ENCODE measurements around the gene GRB10. TPM values are rescaled to one million over a fixed set of nuclear protein-coding genes. Genes with fewer than 3 reads are reported as not detected.
A peak's percentile ranks its signal among the peaks of the same experiment; 100 is the strongest.

Gene GRB10
- polyA plus RNA-seq, 1 donor = 19.9 TPM

GRCh38 chr7:50684011-50684712, 98.5 kb downstream of the GRB10 start:
- Histone ChIP-seq H3K36me3 (ENCODE audit: control insufficient read depth, insufficient read depth, low read length) (no peaks in the 10 kb centered on the region), H3K4me3 (ENCODE audit: low read length) (no peak overlapping the region), H3K27ac (ENCODE audit: low read length) (peak overlapping the region; percentile 2), H3K4me1 (ENCODE audit: control insufficient read depth, insufficient read depth, low read length) (peaks cover 11% of the 10 kb centered on the region), H3K27me3 (ENCODE audit: control insufficient read depth, insufficient read depth, low read length) (no peaks in the 10 kb centered on the region), H3K9me3 (ENCODE audit: control insufficient read depth, low read depth, low read length) (no peaks in the 10 kb centered on the region)
- WGBS (ENCODE audit: insufficient coverage, low lambda C conversion rate) = 80% methylated on average over 1 of the region's 5 CpGs
- DNase-seq = peak; percentile 28 to 77

DNA sequence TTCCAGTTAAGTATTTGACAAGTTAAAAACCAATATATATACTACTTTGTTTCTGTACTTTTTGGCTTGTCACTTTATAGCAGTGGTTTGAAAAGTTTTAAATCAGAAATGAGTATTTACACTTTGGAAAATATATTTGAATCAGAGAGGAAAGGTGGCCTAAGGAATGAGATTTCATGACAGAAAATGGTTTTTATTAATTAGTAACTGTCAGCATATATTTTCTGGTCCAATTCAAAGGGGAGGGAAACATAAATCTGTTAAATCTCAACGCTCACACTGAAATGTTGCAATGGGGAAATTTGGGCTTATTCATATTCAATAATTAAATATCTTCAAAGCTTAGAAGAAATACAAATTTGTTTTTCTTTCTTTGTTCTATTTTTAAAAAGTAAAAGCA, 100.1 kb downstream of the GRB10 start:
- peaks cover 14% of the 10 kb centered on the region for H3K4me1 ChIP-seq (ENCODE audit: control insufficient read depth, insufficient read depth, low read length)
- H3K9me3 ChIP-seq (ENCODE audit: control insufficient read depth, low read depth, low read length) = no peaks in the 10 kb centered on the region
- no peak overlapping the region for H3K27ac ChIP-seq (ENCODE audit: low read length)
- no peak for DNase-seq
- H3K4me3 ChIP-seq (ENCODE audit: low read length) = no peak overlapping the region
- H3K36me3 ChIP-seq (ENCODE audit: control insufficient read depth, insufficient read depth, low read length) = no peaks in the 10 kb centered on the region
- H3K27me3 ChIP-seq (ENCODE audit: control insufficient read depth, insufficient read depth, low read length) = no peaks in the 10 kb centered on the region
- 100% methylated on average over 1 of the region's 1 CpG for WGBS (ENCODE audit: insufficient coverage, low lambda C conversion rate)

DNA sequence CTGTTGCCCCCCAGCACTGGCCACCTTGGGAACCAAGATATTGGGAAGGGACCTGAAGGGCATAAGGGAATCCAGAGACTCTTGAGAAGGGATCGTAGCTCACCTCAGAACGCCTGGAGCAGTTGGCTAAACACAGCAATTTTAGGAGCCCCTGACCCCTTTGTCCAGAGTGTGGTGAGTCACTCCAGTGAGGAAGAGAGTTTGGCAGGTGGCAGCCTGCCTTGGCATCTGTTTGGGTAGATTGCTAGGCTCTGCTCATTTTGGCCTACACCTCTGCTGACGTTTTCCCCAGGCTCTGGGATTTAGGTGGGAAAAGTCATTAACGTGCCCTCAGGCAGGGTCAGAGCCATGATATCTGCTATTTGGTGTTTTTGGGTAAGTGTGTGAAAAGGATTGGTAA, 100.6 kb downstream of the GRB10 start:
- H3K4me1 ChIP-seq (ENCODE audit: control insufficient read depth, insufficient read depth, low read length) = peaks cover 14% of the 10 kb centered on the region
- no peaks in the 10 kb centered on the region for H3K27me3 ChIP-seq (ENCODE audit: control insufficient read depth, insufficient read depth, low read length)
- no CpG with 5 or more reads among the region's 4 CpGs for WGBS (ENCODE audit: insufficient coverage, low lambda C conversion rate)
- no peak for DNase-seq
- no peaks in the 10 kb centered on the region for H3K36me3 ChIP-seq (ENCODE audit: control insufficient read depth, insufficient read depth, low read length)
- no peak overlapping the region for H3K27ac ChIP-seq (ENCODE audit: low read length)
- no peaks in the 10 kb centered on the region for H3K9me3 ChIP-seq (ENCODE audit: control insufficient read depth, low read depth, low read length)
- no peak overlapping the region for H3K4me3 ChIP-seq (ENCODE audit: low read length)

GRCh38 chr7:50681432-50682045, 101.2 kb downstream of the GRB10 start:
- peak in 1 of 2 donors; percentile 54 for DNase-seq

DNA sequence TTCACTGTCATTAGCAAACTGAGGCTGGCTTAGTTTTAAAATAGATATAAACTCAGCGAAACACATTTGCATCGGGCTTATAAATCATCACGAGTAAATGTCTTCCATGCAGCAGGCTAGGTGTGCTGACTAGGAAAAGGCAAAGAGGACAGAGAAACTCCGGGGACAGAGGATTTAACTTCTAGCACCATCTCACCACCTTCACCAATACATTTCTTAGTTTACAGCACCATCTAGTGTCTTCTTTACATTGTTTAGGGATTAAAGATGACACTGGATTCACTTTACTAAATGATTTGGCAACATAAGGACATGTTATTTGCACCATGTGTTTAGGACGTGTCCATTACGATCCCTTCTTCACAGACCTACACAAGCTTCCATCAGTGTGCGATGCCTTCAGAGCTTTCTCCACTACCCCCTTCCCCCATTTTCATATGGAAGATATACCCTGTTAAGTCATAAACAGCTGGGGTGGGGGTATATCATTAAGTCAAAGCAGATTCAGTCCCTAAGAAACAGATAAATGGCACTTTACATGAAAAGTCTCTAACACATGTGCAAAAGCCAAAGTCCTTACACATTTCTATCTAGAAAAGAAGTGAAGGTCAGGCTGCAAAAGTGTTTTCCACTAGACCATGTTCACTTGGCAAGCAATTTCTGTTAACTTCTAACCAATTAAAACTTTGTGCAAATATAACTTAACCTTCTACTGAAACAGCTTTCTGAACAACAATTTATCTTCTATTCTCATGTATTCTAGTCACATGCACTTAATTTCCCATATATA, 103.3 kb downstream of the GRB10 start:
- peak; percentile 35 to 56 for DNase-seq
- Histone ChIP-seq H3K4me3 (ENCODE audit: low read length) (no peak overlapping the region), H3K4me1 (ENCODE audit: control insufficient read depth, insufficient read depth, low read length) (peaks cover 11% of the 10 kb centered on the region), H3K36me3 (ENCODE audit: control insufficient read depth, insufficient read depth, low read length) (no peaks in the 10 kb centered on the region), H3K9me3 (ENCODE audit: control insufficient read depth, low read depth, low read length) (no peaks in the 10 kb centered on the region), H3K27ac (ENCODE audit: low read length) (no peak overlapping the region), H3K27me3 (ENCODE audit: control insufficient read depth, insufficient read depth, low read length) (no peaks in the 10 kb centered on the region)
- no CpG with 5 or more reads among the region's 7 CpGs for WGBS (ENCODE audit: insufficient coverage, low lambda C conversion rate)

More at GRCh38 chr7:50681432-50682045, 101.2 kb downstream of the GRB10 start:
- peaks cover 14% of the 10 kb centered on the region for H3K4me1 ChIP-seq (ENCODE audit: control insufficient read depth, insufficient read depth, low read length)
- WGBS (ENCODE audit: insufficient coverage, low lambda C conversion rate) = no CpG with 5 or more reads among the region's 8 CpGs
- no peaks in the 10 kb centered on the region for H3K27me3 ChIP-seq (ENCODE audit: control insufficient read depth, insufficient read depth, low read length)
- no peak overlapping the region for H3K4me3 ChIP-seq (ENCODE audit: low read length)
- H3K36me3 ChIP-seq (ENCODE audit: control insufficient read depth, insufficient read depth, low read length) = no peaks in the 10 kb centered on the region
- H3K9me3 ChIP-seq (ENCODE audit: control insufficient read depth, low read depth, low read length) = no peaks in the 10 kb centered on the region
- H3K27ac ChIP-seq (ENCODE audit: low read length) = no peak overlapping the region

GRCh38 chr7:50678586-50678985, 104.1 kb downstream of the GRB10 start:
- no peak for DNase-seq
- Histone ChIP-seq H3K27me3 (ENCODE audit: control insufficient read depth, insufficient read depth, low read length) (no peaks in the 10 kb centered on the region), H3K9me3 (ENCODE audit: control insufficient read depth, low read depth, low read length) (no peaks in the 10 kb centered on the region), H3K4me1 (ENCODE audit: control insufficient read depth, insufficient read depth, low read length) (peaks cover 10% of the 10 kb centered on the region), H3K4me3 (ENCODE audit: low read length) (no peak overlapping the region), H3K36me3 (ENCODE audit: control insufficient read depth, insufficient read depth, low read length) (peaks cover 6% of the 10 kb centered on the region), H3K27ac (ENCODE audit: low read length) (no peak overlapping the region)
- 89% methylated on average over 6 of the region's 7 CpGs for WGBS (ENCODE audit: insufficient coverage, low lambda C conversion rate)

- no peak overlapping the region for H3K4me3 ChIP-seq (ENCODE audit: low read length)
- no peaks in the 10 kb centered on the region for H3K9me3 ChIP-seq (ENCODE audit: control insufficient read depth, low read depth, low read length)
- H3K27ac ChIP-seq (ENCODE audit: low read length) = no peak overlapping the region
- no peaks in the 10 kb centered on the region for H3K27me3 ChIP-seq (ENCODE audit: control insufficient read depth, insufficient read depth, low read length)
- peaks cover 8% of the 10 kb centered on the region for H3K36me3 ChIP-seq (ENCODE audit: control insufficient read depth, insufficient read depth, low read length)
- peaks cover 10% of the 10 kb centered on the region for H3K4me1 ChIP-seq (ENCODE audit: control insufficient read depth, insufficient read depth, low read length)
- WGBS (ENCODE audit: insufficient coverage, low lambda C conversion rate) = no CpG with 5 or more reads among the region's 7 CpGs
- DNase-seq = peak in 1 of 2 donors; percentile 48
Observed at GRCh38 chr7:50677638-50677996, 105.1 kb downstream of the GRB10 start.

GRCh38 chr7:50676740-50677637, 105.7 kb downstream of the GRB10 start:
- no peaks in the 10 kb centered on the region for H3K9me3 ChIP-seq (ENCODE audit: control insufficient read depth, low read depth, low read length)
- WGBS (ENCODE audit: insufficient coverage, low lambda C conversion rate) = no CpG with 5 or more reads among the region's 13 CpGs
- H3K27ac ChIP-seq (ENCODE audit: low read length) = no peak overlapping the region
- DNase-seq = no peak
- H3K4me1 ChIP-seq (ENCODE audit: control insufficient read depth, insufficient read depth, low read length) = peaks cover 10% of the 10 kb centered on the region
- no peaks in the 10 kb centered on the region for H3K27me3 ChIP-seq (ENCODE audit: control insufficient read depth, insufficient read depth, low read length)
- H3K4me3 ChIP-seq (ENCODE audit: low read length) = no peak overlapping the region
- peaks cover 12% of the 10 kb centered on the region for H3K36me3 ChIP-seq (ENCODE audit: control insufficient read depth, insufficient read depth, low read length)

DNA sequence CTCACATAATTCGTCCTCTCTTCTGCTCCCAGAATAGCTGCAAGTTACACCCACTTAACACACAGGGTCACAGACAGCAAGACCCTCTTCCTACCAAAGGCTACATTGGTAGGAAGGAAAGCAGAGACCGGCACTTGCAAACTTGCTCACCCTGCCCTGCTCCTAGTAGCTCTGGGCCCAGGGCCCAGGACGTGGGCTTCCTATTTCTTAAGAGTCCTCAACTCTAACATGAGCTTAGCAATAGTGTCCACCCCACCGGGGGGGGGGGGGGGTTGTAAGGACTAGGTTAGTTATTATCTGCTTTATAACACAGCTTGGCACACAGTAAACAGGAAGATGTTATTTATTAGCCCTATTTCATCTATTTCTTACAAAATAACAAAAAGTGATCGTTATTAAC, 106.6 kb downstream of the GRB10 start:
- DNase-seq = no peak
- no peak overlapping the region for H3K27ac ChIP-seq (ENCODE audit: low read length)

More for the DNA sequence above, 106.6 kb downstream of the GRB10 start:
- Histone ChIP-seq H3K4me3 (ENCODE audit: low read length) (no peak overlapping the region), H3K27me3 (ENCODE audit: control insufficient read depth, insufficient read depth, low read length) (no peaks in the 10 kb centered on the region), H3K36me3 (ENCODE audit: control insufficient read depth, insufficient read depth, low read length) (peaks cover 12% of the 10 kb centered on the region), H3K9me3 (ENCODE audit: control insufficient read depth, low read depth, low read length) (no peaks in the 10 kb centered on the region), H3K4me1 (ENCODE audit: control insufficient read depth, insufficient read depth, low read length) (peaks cover 4% of the 10 kb centered on the region)
- 100% methylated on average over 1 of the region's 5 CpGs for WGBS (ENCODE audit: insufficient coverage, low lambda C conversion rate)
